ENCODE results near the gene EMP3.

EMP3 gene

DNA sequence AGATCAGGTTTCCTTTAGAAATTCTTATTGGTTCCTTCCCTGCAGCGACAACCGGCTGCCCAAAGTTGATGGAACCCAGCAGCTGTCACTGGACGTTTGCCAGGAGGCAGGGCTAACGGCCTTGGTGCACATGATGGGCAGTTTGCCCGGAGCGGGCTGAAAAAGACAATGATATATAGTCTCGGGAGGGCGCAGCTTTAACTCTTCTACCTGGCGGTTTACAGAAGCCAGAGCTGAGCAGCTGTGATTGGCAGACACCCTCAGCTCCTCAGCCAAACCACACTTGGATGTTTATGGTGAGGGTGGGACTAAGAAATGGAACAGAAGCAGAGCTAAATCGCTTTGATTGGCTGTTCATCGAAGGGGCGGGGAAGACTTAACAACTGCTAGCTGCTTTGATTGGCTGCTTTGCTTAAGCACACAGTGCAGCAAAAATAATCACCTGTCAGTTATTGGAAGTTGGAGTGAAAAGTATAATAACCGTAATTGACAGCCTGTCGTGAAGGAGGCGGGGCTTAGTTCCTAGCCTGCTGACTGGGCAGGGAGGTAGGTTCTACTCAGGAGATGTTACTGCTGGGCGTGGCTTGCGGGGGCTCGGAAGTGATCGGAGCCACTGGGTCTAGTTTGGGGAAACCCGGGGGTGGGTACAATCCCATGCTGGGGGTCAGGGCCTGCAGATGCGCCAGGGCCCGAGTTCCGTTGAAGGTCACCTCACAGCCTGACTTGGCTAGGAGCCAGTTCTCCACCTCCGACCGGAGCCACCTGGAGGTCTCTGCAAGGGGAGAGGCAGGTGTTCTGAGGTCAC, 7.5 kb downstream of the EMP3 start:
- H3K27ac Mint-ChIP-seq = peak overlapping the region; percentile 97
- peaks cover 67% of the 10 kb centered on the region for H3K4me1 Mint-ChIP-seq
- H3K36me3 Mint-ChIP-seq = peaks cover 28% of the 10 kb centered on the region
- H3K9me3 Mint-ChIP-seq = no peaks in the 10 kb centered on the region
- no peaks in the 10 kb centered on the region for H3K27me3 Mint-ChIP-seq
- ATAC-seq = peak; percentile 88
- H3K4me3 Mint-ChIP-seq = peak overlapping the region; percentile 93

DNA sequence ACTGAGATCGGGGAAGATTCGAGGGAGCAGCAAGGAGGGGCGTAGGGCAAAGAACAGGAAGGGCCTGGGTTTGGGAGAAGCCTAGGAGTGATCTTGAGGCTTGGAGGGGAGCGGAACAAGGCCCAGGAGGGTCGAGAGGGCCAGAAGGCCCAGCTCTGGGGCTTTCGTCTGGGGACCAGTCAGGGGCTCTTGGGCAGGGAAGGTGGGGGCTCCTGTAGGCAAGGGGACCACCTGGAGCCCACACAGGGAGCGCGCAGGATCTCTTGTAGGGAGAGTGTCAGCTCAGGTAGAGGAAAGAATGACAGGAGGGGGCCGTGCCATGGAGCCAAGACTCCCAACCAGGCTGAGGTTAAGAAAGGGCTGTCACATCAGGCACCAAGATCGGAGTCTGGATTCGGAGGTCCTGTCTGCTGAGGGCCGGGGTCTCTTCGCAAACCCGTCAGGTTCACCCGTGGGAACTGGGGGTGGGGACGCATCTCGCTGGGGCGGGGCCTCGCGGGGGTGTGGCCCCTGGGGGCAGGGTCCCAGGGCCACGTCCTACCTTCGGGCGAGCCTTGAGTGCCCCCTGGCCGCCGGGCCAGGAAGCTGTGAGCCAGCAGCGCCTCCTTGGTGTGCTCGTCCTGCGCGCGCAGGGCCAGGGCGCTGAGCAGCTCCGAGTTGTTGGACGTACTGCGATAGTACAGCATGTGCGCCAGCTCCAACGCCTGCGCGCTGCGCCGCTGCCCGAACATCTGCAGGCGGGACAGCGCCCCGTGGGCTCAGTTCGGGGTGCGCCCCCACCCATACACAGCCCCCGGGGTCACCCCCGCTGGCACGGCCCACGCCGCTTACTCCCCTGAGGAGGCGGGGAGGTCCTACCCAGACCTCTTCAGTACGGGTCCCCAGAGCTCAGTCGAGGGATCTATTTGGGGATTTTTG, 8.4 kb downstream of the EMP3 start:
- no peaks in the 10 kb centered on the region for H3K27me3 Mint-ChIP-seq
- no peaks in the 10 kb centered on the region for H3K9me3 Mint-ChIP-seq
- ATAC-seq = peak; percentile 85
- peaks cover 61% of the 10 kb centered on the region for H3K4me1 Mint-ChIP-seq
- H3K27ac Mint-ChIP-seq = peak overlapping the region; percentile 97
- peak overlapping the region; percentile 93 for H3K4me3 Mint-ChIP-seq
- peaks cover 23% of the 10 kb centered on the region for H3K36me3 Mint-ChIP-seq

DNA sequence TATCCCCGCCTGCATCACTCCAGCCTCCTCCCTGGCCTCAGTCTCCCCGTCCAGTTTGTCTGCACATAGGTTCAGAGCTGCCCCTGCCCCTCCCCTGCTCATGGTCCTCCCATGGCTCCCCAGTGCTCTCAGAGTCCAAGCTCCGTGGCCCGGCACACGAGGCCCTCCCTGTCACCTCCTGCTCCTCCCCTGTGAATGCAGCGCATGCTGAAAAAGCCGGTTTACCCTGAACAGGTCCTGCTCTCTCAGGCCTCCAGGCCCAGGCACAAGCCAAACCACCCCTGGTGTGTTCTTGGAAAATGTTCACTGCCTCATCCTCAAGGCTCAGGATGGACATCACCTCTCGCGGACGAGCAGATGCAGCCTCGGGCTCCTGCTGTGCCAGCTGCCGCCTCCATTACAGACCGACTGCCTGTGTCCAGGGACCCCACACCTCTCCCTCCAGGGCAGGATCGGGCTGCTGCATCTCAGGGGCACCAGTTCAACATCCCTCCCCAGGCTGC, 13.0 kb downstream of the EMP3 start:
- Mint-ChIP-seq H3K4me3 (no peak overlapping the region), H3K27me3 (no peaks in the 10 kb centered on the region), H3K36me3 (peaks cover 5% of the 10 kb centered on the region), H3K4me1 (peaks cover 17% of the 10 kb centered on the region), H3K27ac (no peak overlapping the region), H3K9me3 (no peaks in the 10 kb centered on the region)
- ATAC-seq = no peak

DNA sequence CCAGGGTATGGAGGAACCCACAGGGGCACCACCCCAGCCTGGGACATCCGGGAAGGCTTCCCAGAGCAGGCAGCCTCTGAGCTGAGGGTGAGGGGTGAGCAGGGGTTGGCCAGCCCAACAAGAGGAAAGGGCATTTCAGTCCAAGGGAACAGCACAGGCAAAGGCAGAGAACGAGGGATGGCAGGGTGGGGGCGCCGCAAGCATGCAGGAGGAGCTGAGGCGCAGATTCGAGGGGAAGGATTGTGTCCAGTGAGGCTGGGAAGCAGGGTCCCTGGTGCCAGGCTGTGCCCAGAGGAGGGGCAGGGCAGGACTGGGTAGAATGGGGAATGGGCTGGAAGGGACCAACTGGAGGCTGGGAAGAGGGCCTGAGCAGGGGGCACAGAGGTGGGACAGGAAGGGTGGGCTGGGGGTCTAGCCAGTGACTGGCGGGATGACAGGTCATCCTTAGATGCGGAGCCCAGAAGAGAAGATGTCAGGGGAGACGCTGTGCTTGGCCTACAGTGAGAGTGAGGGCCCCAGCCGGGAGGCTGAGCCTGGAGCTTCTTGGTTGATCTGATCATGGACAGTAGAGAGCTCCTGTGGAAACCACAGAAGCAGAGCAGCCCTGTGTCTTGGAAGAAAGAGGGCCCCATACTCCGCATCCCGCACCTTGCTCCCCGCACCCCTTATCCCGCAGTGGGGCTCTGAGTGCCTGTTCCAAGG, 13.6 kb downstream of the EMP3 start:
- H3K27ac Mint-ChIP-seq = no peak overlapping the region
- H3K36me3 Mint-ChIP-seq = peaks cover 7% of the 10 kb centered on the region
- ATAC-seq = no peak
- no peaks in the 10 kb centered on the region for H3K27me3 Mint-ChIP-seq
- peaks cover 11% of the 10 kb centered on the region for H3K4me1 Mint-ChIP-seq
- no peak overlapping the region for H3K4me3 Mint-ChIP-seq
- H3K9me3 Mint-ChIP-seq = no peaks in the 10 kb centered on the region

DNA sequence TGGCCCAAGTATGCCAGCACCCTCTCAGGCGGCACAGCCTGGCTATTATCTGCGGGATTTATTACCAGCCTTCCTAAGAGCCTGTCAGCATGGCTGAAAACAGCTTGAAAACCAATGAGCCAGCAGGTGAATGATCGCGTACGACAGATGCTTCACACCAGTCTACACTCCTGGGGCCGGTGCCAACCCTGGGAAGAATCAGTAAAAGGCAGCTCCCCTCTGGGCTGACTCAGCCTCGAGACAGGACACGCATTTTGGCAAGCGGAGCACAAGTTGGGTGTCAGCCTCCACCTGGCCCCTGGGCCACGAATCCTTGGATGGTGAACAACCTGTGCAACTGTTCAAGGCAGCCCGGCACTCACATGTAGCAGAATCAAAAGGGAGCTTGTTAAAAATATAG, 15.6 kb downstream of the EMP3 start:
- Mint-ChIP-seq H3K27ac (no peak overlapping the region), H3K4me3 (no peak overlapping the region), H3K27me3 (no peaks in the 10 kb centered on the region), H3K36me3 (peaks cover 7% of the 10 kb centered on the region), H3K9me3 (no peaks in the 10 kb centered on the region), H3K4me1 (no peaks in the 10 kb centered on the region)
- no peak for ATAC-seq

DNA sequence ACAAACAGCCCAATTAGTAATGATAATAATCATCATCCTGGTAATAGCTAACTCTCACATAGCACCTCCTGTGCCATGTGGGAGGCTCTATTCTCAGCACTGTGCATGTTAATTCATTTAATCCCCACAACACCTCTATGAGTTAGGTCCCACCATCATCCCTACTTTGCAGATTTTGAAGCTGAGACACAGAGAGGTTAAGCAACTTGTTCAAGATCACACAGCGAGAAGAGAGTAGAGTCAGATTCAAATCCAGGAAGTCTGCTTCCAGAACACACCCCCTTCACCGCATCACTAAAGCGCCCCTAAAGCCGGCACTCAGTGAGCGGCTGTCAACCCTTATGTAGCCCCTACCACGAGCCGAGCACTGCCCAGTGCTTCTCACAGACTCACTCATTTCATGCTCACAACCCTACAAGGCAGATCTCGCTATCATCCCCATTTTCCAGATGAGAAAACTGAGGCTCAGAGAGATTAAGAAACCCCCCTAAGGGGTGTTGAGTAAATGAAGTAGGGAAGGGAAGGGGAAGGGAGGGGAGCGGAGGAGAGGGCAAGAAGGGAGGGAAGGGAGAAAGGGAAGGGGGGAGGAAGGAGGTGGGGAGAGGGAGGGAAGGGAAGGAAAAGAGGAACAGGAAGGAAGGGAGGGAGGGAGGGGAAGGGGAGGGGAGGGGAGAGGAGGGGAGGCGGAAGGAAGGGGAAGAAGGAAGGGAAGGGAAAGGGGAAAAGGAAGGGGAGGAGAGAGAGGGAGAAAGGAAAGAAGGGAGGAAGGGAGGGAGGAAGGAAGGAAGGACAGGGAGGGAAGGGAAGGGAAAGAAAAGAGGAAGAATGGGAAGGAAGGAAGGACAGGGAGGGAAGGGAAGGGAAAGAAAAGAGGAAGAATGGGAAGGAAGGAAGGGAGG, 16.4 kb downstream of the EMP3 start:
- H3K4me3 Mint-ChIP-seq = no peak overlapping the region
- H3K27me3 Mint-ChIP-seq = no peaks in the 10 kb centered on the region
- no peak overlapping the region for H3K27ac Mint-ChIP-seq
- H3K9me3 Mint-ChIP-seq = no peaks in the 10 kb centered on the region
- ATAC-seq = no peak
- H3K36me3 Mint-ChIP-seq = peaks cover 7% of the 10 kb centered on the region
- no peaks in the 10 kb centered on the region for H3K4me1 Mint-ChIP-seq

DNA sequence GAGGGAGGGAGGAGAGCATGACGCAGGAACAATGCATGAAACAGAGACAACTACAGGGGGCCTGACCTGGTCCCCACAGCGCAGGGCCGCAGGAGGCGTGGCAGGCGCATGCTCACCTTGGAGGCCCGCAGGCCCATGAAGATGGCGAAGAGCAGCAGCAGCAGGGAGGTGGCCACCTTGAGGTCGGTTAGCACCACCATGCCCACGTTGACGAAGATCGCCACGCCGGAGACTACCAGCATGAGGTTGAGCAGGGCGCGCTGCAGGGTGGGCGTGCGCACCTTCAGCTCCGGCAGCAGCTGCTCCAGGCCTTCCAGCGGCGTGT, 17.0 kb downstream of the EMP3 start:
- Mint-ChIP-seq H3K27ac (no peak overlapping the region), H3K4me3 (no peak overlapping the region), H3K4me1 (no peaks in the 10 kb centered on the region), H3K9me3 (no peaks in the 10 kb centered on the region), H3K36me3 (peaks cover 7% of the 10 kb centered on the region), H3K27me3 (no peaks in the 10 kb centered on the region)
- ATAC-seq = no peak

DNA sequence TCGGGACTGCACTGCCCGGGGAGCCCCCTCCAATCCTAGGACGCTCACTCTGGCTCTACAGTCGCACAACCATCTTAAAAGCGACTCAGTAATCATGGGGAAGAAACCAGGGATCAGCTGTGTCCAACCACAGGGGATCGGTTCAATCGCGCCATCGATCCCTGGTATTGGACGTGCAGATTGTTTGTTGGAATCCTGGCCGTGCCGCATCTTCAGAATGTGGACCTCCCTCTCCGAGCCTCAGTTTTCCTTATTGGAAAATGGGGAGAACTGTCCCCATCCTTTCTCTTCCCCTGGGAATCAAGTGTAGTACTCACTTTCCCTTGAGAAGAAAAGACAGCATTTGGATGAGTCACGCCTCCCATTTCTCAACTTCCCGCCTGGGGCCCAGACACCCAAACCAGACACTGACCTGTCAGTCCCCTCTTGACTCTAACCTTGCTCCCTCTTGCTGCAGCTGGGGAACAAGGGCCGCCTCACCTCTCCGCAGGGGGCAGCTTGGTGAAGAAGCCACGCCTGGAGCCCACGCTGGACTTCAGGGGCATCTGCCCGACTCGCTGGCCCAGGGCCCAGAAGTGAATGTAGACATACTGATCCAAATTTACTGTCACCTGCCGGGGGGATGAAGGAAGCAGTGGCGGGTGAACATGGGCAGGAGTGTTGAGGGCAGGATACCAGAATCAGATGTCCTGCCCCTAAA, 17.6 kb downstream of the EMP3 start:
- Mint-ChIP-seq H3K36me3 (peaks cover 7% of the 10 kb centered on the region), H3K9me3 (no peaks in the 10 kb centered on the region), H3K4me1 (no peaks in the 10 kb centered on the region), H3K27ac (no peak overlapping the region), H3K4me3 (no peak overlapping the region), H3K27me3 (no peaks in the 10 kb centered on the region)
- ATAC-seq = no peak

DNA sequence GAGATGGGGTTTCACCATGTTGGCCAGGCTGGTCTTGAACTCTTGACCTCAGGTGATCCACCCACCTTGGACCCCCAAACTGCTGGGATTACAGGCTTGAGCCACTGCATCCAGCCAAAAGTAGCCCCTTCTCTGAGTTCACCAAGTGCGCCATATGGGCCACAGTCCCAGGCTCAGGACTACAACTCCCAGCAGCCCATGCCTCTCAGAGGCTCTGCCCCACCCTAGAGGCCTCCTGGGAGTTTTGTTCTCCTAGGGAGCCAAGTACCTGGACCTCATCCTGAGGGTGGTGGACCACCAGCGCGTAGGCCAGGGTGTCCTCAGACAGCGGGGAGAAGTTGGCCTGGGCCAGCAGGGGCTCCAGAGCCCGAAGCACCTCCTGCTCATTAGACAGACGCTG, 19.5 kb downstream of the EMP3 start:
- Mint-ChIP-seq H3K9me3 (no peaks in the 10 kb centered on the region), H3K4me3 (no peak overlapping the region), H3K27me3 (no peaks in the 10 kb centered on the region), H3K4me1 (no peaks in the 10 kb centered on the region), H3K36me3 (peaks cover 13% of the 10 kb centered on the region), H3K27ac (no peak overlapping the region)
- no peak for ATAC-seq

DNA sequence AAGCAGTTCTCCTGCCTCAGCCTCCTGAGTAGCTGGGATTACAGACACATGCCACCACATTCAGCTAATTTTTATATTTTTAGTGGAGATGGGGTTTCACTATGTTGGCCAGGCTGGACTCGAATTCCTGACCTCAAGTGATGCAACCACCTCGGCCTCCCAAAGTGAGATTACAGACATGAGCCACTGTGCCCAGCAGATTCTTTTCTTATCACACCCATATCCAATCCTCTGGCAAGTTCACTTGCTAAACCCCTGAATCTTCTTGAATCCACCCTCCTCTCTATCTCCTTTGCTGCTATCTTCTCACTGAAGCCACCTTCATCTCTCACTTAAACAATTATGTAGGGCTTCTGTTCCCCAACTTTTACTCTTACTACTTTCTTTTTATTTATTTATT, 20.8 kb downstream of the EMP3 start:
- no peak for ATAC-seq

DNA sequence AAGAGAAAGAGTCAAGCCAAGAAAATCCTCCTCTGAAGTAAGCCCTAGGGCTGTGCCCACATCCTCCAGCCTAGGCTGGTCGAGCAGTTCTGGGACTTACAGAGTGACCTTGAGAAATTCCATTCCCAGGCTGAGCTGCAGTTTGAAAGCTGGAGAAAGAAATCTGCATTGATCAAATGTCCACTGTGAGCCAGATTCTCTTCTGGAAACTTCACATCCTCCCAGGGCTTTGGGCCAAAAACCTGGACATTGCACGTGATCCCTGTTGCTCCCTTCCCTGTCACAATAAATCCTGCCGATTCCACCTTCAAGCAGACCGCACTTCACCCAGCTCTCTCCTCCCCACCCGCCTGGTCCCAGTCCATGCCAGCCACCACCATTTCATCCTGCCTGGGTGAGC, 22.7 kb downstream of the EMP3 start:
- H3K27ac Mint-ChIP-seq = no peak overlapping the region
- H3K36me3 Mint-ChIP-seq = peaks cover 10% of the 10 kb centered on the region
- no peak for ATAC-seq
- H3K27me3 Mint-ChIP-seq = no peaks in the 10 kb centered on the region
- H3K9me3 Mint-ChIP-seq = no peaks in the 10 kb centered on the region
- H3K4me3 Mint-ChIP-seq = no peak overlapping the region
- H3K4me1 Mint-ChIP-seq = peaks cover 11% of the 10 kb centered on the region

More for the DNA sequence above, 20.8 kb downstream of the EMP3 start:
- Mint-ChIP-seq H3K27me3 (no peaks in the 10 kb centered on the region), H3K4me3 (no peak overlapping the region), H3K9me3 (no peaks in the 10 kb centered on the region), H3K36me3 (peaks cover 13% of the 10 kb centered on the region), H3K4me1 (peaks cover 4% of the 10 kb centered on the region), H3K27ac (no peak overlapping the region)

DNA sequence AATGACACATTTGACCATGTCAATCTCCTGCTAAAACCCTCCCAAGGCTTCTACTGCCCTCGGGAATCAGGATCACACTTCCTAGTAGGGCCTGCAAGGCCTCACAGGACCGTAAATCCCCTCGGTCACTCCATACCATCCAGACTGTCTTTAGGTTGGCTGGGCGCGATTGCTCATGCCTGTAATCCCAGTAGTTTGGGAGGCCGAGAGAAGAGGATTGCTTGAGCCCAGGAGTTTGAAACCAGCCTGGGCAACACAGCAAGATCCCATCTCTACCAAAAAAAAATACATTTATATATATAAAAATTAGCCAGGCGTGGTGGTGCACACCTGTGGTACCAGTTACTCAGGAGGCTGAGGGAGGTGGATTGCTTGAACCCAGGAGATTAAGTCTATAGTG, 23.4 kb downstream of the EMP3 start:
- Mint-ChIP-seq H3K27ac (no peak overlapping the region), H3K4me3 (no peak overlapping the region), H3K27me3 (no peaks in the 10 kb centered on the region), H3K9me3 (no peaks in the 10 kb centered on the region), H3K36me3 (peaks cover 6% of the 10 kb centered on the region), H3K4me1 (peaks cover 11% of the 10 kb centered on the region)
- ATAC-seq = no peak

DNA sequence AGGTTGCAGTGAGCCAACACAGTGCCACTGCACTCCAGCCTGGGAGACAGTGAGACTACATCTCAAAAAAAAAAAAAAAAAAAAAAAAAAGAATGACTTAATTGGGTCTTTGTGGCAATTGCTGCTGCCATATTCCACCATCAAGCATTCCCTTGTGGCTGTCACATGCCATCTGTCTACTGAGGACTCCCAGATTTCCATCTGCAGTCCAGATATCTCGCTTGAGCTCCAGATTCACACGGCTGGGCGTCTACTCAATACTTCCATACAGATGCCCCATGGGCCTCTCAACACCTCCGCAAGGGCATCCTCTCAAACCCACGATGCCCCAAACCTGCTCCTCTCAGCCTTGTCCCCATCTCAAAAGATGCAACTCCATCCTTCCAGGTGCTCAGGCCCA, 25.5 kb downstream of the EMP3 start:
- Mint-ChIP-seq H3K4me3 (no peak overlapping the region), H3K27ac (no peak overlapping the region)

DNA sequence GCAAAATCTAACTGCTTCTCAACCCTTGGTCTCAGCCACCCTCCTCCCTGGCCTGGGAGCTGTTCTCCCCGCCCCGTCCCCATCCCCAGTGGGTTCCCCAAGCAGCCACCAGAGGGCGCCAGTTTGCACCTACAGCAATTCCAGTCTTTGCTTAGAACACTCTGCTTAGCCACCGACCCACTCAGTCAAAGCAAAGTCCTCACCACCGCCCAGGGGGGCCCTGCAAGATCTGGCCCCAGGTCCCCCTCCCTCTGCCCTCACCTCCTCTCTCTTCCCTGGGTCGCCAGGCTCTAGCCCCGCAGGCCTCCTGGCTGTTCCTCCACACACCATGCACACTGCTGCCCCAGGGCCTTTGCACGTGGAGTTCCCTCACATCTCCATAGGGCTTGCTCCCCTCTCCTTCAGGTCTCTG, 26.0 kb downstream of the EMP3 start:
- Mint-ChIP-seq H3K4me3 (no peak overlapping the region), H3K36me3 (peaks cover 6% of the 10 kb centered on the region), H3K27ac (no peak overlapping the region), H3K9me3 (no peaks in the 10 kb centered on the region), H3K27me3 (no peaks in the 10 kb centered on the region), H3K4me1 (peaks cover 11% of the 10 kb centered on the region)
- ATAC-seq = peak; percentile 82

More for the DNA sequence above, 25.5 kb downstream of the EMP3 start:
- Mint-ChIP-seq H3K27me3 (no peaks in the 10 kb centered on the region), H3K4me1 (peaks cover 11% of the 10 kb centered on the region), H3K36me3 (peaks cover 6% of the 10 kb centered on the region), H3K9me3 (no peaks in the 10 kb centered on the region)
- ATAC-seq = no peak
